K562 (cell line): ENCODE measurements around the gene PPP1CC.

Source experiments
- CHD4 ChIP-seq: fragments of 200-600 bp; sonication (generic); IDR thresholded peaks from 3 replicates; pipeline ENCODE4 v1.6.1; 2012; ENCODE audit warnings: low read depth, mild to moderate bottlenecking, mixed read lengths, low read length, inconsistent platforms; ENCODE audit not compliant: insufficient read depth, insufficient replicate concordance, poor library complexity, severe bottlenecking
- EGR1 ChIP-seq: fragments of 450-650 bp; conservative IDR thresholded peaks from 2 replicates; pipeline ENCODE4 v1.6.1; 2017; ENCODE audit warnings: mild to moderate bottlenecking
- MEF2A ChIP-seq: IDR thresholded peaks from 2 replicates; pipeline ENCODE4 v1.6.1; 2011; ENCODE audit warnings: low read depth, mild to moderate bottlenecking, low read length, moderate library complexity; ENCODE audit not compliant: control insufficient read depth
- POU5F1 ChIP-seq: fragments of 150-350 bp; IDR thresholded peaks from 2 replicates; pipeline ENCODE4 v1.6.1; 2014; ENCODE audit warnings: borderline replicate concordance, low read length, low read depth, mild to moderate bottlenecking; ENCODE audit not compliant: partially characterized antibody
- SP1 ChIP-seq: sonication (generic); formaldehyde crosslinking; IDR thresholded peaks from 2 replicates; pipeline ENCODE4 v1.8.1; 2022; ENCODE audit warnings: mild to moderate bottlenecking, missing genetic modification reagents
- TF ChIP-seq, protein P1 (sequence below), 3 experiments: IDR thresholded peaks in 2 of 3; conservative IDR thresholded peaks in 1 of 3; 2 replicates each; pipeline ENCODE4 v1.5.1; 2011 to 2012; ENCODE audit warnings: low read length in 3 of 3, mild to moderate bottlenecking in 3 of 3, control low read depth in 2 of 3, improper control_type of control experiment in 1 of 3, inconsistent platforms in 1 of 3, low read depth in 1 of 3, mixed read lengths in 1 of 3, moderate library complexity in 1 of 3; ENCODE audit not compliant: insufficient read depth in 2 of 3
- TF ChIP-seq, protein P2 (sequence below): fragments of 250-450 bp; sonication (Bioruptor Pico); IDR thresholded peaks from 2 replicates; pipeline ENCODE4 v1.4.0; 2020

DNA sequence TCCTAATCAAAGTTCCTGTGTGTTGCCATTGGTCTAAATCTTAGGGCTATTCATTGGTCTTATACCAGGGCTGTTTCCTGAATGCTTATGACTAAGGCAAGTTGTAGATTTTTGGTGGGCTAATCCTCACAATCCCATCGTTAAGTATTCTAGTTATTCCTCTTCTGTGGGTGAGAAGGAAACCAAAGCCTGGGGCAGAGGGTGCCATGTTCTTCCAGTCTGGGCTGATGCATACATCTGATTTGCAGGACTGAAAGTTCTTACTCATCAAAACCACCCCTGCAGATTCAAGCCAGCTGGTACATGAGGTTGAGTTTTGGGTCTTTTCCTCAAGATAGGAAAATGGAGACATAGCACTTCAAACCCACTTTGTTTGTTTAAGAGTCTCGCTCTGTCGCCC is 25.7 kb downstream of the PPP1CC start:
- TF ChIP-seq SP1 (CRISPR knock-in tag) (no peak), MEF2A (no peak), POU5F1 (no peak), EGR1 (no peak), CHD4 (no peak)
- TF ChIP-seq, protein P1, sequence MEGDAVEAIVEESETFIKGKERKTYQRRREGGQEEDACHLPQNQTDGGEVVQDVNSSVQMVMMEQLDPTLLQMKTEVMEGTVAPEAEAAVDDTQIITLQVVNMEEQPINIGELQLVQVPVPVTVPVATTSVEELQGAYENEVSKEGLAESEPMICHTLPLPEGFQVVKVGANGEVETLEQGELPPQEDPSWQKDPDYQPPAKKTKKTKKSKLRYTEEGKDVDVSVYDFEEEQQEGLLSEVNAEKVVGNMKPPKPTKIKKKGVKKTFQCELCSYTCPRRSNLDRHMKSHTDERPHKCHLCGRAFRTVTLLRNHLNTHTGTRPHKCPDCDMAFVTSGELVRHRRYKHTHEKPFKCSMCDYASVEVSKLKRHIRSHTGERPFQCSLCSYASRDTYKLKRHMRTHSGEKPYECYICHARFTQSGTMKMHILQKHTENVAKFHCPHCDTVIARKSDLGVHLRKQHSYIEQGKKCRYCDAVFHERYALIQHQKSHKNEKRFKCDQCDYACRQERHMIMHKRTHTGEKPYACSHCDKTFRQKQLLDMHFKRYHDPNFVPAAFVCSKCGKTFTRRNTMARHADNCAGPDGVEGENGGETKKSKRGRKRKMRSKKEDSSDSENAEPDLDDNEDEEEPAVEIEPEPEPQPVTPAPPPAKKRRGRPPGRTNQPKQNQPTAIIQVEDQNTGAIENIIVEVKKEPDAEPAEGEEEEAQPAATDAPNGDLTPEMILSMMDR (IDR thresholded peaks at IDR 0.05 in 2 of 3, conservative IDR thresholded peaks at IDR 0.05 in 1 of 3; ENCODE audit: insufficient read depth in 2 of 3, low read depth in 1 of 3, low read length in 3 of 3) = no peak
- TF ChIP-seq, protein P2, sequence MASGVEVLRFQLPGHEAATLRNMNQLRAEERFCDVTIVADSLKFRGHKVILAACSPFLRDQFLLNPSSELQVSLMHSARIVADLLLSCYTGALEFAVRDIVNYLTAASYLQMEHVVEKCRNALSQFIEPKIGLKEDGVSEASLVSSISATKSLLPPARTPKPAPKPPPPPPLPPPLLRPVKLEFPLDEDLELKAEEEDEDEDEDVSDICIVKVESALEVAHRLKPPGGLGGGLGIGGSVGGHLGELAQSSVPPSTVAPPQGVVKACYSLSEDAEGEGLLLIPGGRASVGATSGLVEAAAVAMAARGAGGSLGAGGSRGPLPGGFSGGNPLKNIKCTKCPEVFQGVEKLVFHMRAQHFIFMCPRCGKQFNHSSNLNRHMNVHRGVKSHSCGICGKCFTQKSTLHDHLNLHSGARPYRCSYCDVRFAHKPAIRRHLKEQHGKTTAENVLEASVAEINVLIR = no peak
